H9 (cell line): ENCODE data around the gene TSPAN18. TPM values are rescaled to one million over a fixed set of nuclear protein-coding genes. Genes with fewer than 3 reads are reported as not detected.

Experiments used
- DNase-seq: peaks from one replicate; pipeline ENCODE4 v3.0.0-alpha.2; 2017
- H2AFZ ChIP-seq: one replicate; pipeline ENCODE4 v1.6.1; 2013; ENCODE audit warnings: mild to moderate bottlenecking, low read length, control low read depth, moderate library complexity
- H2AK5ac ChIP-seq: 2 replicates; pipeline ENCODE4 v1.6.1; 2013; ENCODE audit warnings: low read length, control low read depth, mixed read lengths; ENCODE audit not compliant: insufficient read length
- H2BK120ac ChIP-seq: one replicate; pipeline ENCODE4 v1.6.1; 2013; ENCODE audit warnings: low read depth, mild to moderate bottlenecking, low read length, control low read depth, inconsistent platforms; ENCODE audit not compliant: poor library complexity, severe bottlenecking
- H2BK12ac ChIP-seq: 2 replicates; pipeline ENCODE4 v1.6.1; 2013; ENCODE audit warnings: low read length, control low read depth, mixed read lengths, low read depth; ENCODE audit not compliant: insufficient read length
- H2BK15ac ChIP-seq: 2 replicates; pipeline ENCODE4 v1.6.1; 2013; ENCODE audit warnings: low read depth, low read length, control low read depth
- H2BK20ac ChIP-seq: one replicate; pipeline ENCODE4 v1.6.1; 2013; ENCODE audit warnings: low read depth, mild to moderate bottlenecking, low read length, control low read depth, inconsistent platforms; ENCODE audit not compliant: poor library complexity, severe bottlenecking
- H2BK5ac ChIP-seq: 2 replicates; pipeline ENCODE4 v1.6.1; 2013; ENCODE audit warnings: low read length, control low read depth, mixed read lengths; ENCODE audit not compliant: insufficient read length
- H3K14ac ChIP-seq: 2 replicates; pipeline ENCODE4 v1.6.1; 2013; ENCODE audit warnings: low read length, control low read depth; ENCODE audit not compliant: insufficient read depth
- H3K18ac ChIP-seq: 2 replicates; pipeline ENCODE4 v1.6.1; 2013; ENCODE audit warnings: low read depth, mild to moderate bottlenecking, mixed read lengths, low read length, control low read depth; ENCODE audit not compliant: insufficient read length
- H3K23ac ChIP-seq: 2 replicates; pipeline ENCODE4 v1.6.1; 2013; ENCODE audit warnings: low read length, control low read depth, mixed read lengths, low read depth; ENCODE audit not compliant: insufficient read length
- H3K23me2 ChIP-seq: 2 replicates; pipeline ENCODE4 v1.6.1; 2013; ENCODE audit warnings: low read depth, mild to moderate bottlenecking, mixed read lengths, low read length, control low read depth; ENCODE audit not compliant: insufficient read length, poor library complexity, severe bottlenecking
- H3K27ac ChIP-seq: 2 replicates; pipeline ENCODE4 v1.5.1; 2013; ENCODE audit warnings: low read length, control low read depth, mixed read lengths, low read depth; ENCODE audit not compliant: insufficient read length
- H3K27me3 ChIP-seq: 2 replicates; pipeline ENCODE4 v1.6.1; 2013; ENCODE audit warnings: low read length, control low read depth, inconsistent platforms; ENCODE audit not compliant: insufficient read depth
- H3K4ac ChIP-seq: 2 replicates; pipeline ENCODE4 v1.6.1; 2013; ENCODE audit warnings: low read depth, mild to moderate bottlenecking, control low read depth, inconsistent platforms, low read length, moderate library complexity
- H3K4me1 ChIP-seq: 2 replicates; pipeline ENCODE4 v1.6.1; 2013; ENCODE audit warnings: low read length, control low read depth, inconsistent platforms; ENCODE audit not compliant: insufficient read depth
- H3K4me2 ChIP-seq: 2 replicates; pipeline ENCODE4 v1.6.1; 2013; ENCODE audit warnings: low read length, control low read depth, mixed read lengths; ENCODE audit not compliant: insufficient read length, insufficient read depth
- H3K56ac ChIP-seq: 2 replicates; pipeline ENCODE4 v1.6.1; 2013; ENCODE audit warnings: low read depth, mild to moderate bottlenecking, mixed read lengths, low read length, control low read depth; ENCODE audit not compliant: insufficient read length
- H3K79me1 ChIP-seq: 2 replicates; pipeline ENCODE4 v1.6.1; 2013; ENCODE audit warnings: low read depth, mild to moderate bottlenecking, moderate library complexity, low read length, control low read depth, inconsistent platforms; ENCODE audit not compliant: insufficient read depth, poor library complexity, severe bottlenecking
- H3K79me2 ChIP-seq: 2 replicates; pipeline ENCODE4 v1.6.1; 2013; ENCODE audit warnings: low read length, control low read depth, inconsistent platforms; ENCODE audit not compliant: insufficient read depth
- H3K9ac ChIP-seq: 2 replicates; pipeline ENCODE4 v1.6.1; 2013; ENCODE audit warnings: low read length, control low read depth, mixed read lengths; ENCODE audit not compliant: insufficient read length; ENCODE audit errors: extremely low read depth
- H3K9me3 ChIP-seq: one replicate; pipeline ENCODE4 v1.6.1; 2013; ENCODE audit warnings: low read depth, low read length, inconsistent platforms; ENCODE audit not compliant: control insufficient read depth
- H3T11ph ChIP-seq: one replicate; pipeline ENCODE4 v1.6.1; 2013; ENCODE audit warnings: mild to moderate bottlenecking, low read length, control low read depth, inconsistent platforms
- H4K20me1 ChIP-seq: one replicate; pipeline ENCODE4 v1.6.1; 2013; ENCODE audit not compliant: control insufficient read depth, insufficient read length, insufficient read depth
- H4K5ac ChIP-seq: 2 replicates; pipeline ENCODE4 v1.6.1; 2013; ENCODE audit warnings: low read depth, mild to moderate bottlenecking, mixed read lengths, low read length, control low read depth; ENCODE audit not compliant: insufficient read length
- H4K8ac ChIP-seq: replicated peaks from 2 replicates; pipeline ENCODE4 v1.6.1; 2013; ENCODE audit warnings: low read length, control low read depth, mixed read lengths, low read depth; ENCODE audit not compliant: insufficient read length
- H4K91ac ChIP-seq: 2 replicates; pipeline ENCODE4 v1.6.1; 2013; ENCODE audit warnings: low read depth, mild to moderate bottlenecking, moderate library complexity, mixed read lengths, low read length, control low read depth; ENCODE audit not compliant: insufficient read length
- H3K27ac Mint-ChIP-seq, 3 experiments: 2 replicates in 2 of 3; 3 replicates in 1 of 3; pipeline ENCODE4 v1.8.0; 2020 to 2021; ENCODE audit warnings: mixed read lengths in 3 of 3, mild to moderate bottlenecking in 1 of 3, moderate library complexity in 1 of 3
- H3K27me3 Mint-ChIP-seq: 2 replicates; pipeline ENCODE4 v1.8.0; 2021; ENCODE audit warnings: low read depth, mild to moderate bottlenecking, moderate library complexity, mixed read lengths
- H3K36me3 Mint-ChIP-seq, 3 experiments: 2 replicates in 2 of 3; 3 replicates in 1 of 3; pipeline ENCODE4 v1.8.0; 2020 to 2021; ENCODE audit warnings: low read depth in 3 of 3, mixed read lengths in 3 of 3; ENCODE audit not compliant: insufficient read depth in 1 of 3
- H3K4me1 Mint-ChIP-seq, 2 experiments: 2 replicates each; pipeline ENCODE4 v1.8.0; 2020; ENCODE audit warnings: mixed read lengths in 2 of 2
- H3K4me3 Mint-ChIP-seq, 2 experiments: 2 replicates in 1 of 2; 3 replicates in 1 of 2; pipeline ENCODE4 v1.8.0; 2020 to 2021; ENCODE audit warnings: mild to moderate bottlenecking in 2 of 2, mixed read lengths in 2 of 2, moderate library complexity in 1 of 2
- H3K9me3 Mint-ChIP-seq, 2 experiments: 2 replicates in 1 of 2; 3 replicates in 1 of 2; pipeline ENCODE4 v1.8.0; 2020; ENCODE audit warnings: mild to moderate bottlenecking in 2 of 2, mixed read lengths in 2 of 2, moderate library complexity in 1 of 2
- CTCF ChIP-seq: fragments of 200-600 bp; sonication (generic); conservative IDR thresholded peaks from 3 replicates; pipeline ENCODE4 v1.8.0; 2021; ENCODE audit warnings: antibody characterized with exemption, mild to moderate bottlenecking
- WGBS: extraction: QIAGEN DNeasy Blood & Tissue Kit; methylation state at CpG from one replicate; pipeline ENCODE4 v1.1.7; 2013; ENCODE audit warnings: missing lambda C conversion rate, low lambda C conversion rate, mixed read lengths; ENCODE audit not compliant: insufficient read length; ENCODE audit errors: extremely low coverage; 5-methylcytosine and 5-hydroxymethylcytosine counted together
- total RNA-seq: library from RNA; stranded (reverse); gene quantifications from 2 replicates; pipeline ENCODE4 v1.2.1, GENCODE V29; 2021

Gene TSPAN18
- total RNA-seq, 1 experiment from 2014 or later: 25.3 TPM

GRCh38 chr11:44865866-44866272, 139.1 kb downstream of the TSPAN18 start:
- Mint-ChIP-seq H3K9me3 (no peaks in the 10 kb centered on the region), H3K27me3 (no peaks in the 10 kb centered on the region; the same call in 1 of the 2 replicates), H3K27ac (no peak overlapping the region), H3K36me3 (no peaks in the 10 kb centered on the region; a peak in 1 of 7 replicates), H3K4me1 (peaks cover 52 to 59% of the 10 kb centered on the region in 2 experiments), H3K4me3 (no peak overlapping the region)
- Histone ChIP-seq H3K27ac (no peak overlapping the region), H4K91ac (no peak overlapping the region), H4K5ac (no peak overlapping the region), H3K4ac (no peak overlapping the region), H3K79me1 (no peaks in the 10 kb centered on the region), H3K9me3 (no peaks in the 10 kb centered on the region), H4K20me1 (no peaks in the 10 kb centered on the region), H3K9ac (no peak overlapping the region), H2BK12ac (no peak overlapping the region), H4K8ac (no peak overlapping the region), H3T11ph (no peak overlapping the region), H3K4me2 (no peak overlapping the region), H2BK15ac (no peak overlapping the region), H2AK5ac (no peak overlapping the region), H2BK5ac (no peak overlapping the region), H3K23ac (no peak overlapping the region), H3K56ac (no peak overlapping the region), H3K23me2 (no peaks in the 10 kb centered on the region), H3K79me2 (no peaks in the 10 kb centered on the region), H3K18ac (peak overlapping the region; percentile 35), H3K27me3 (no peaks in the 10 kb centered on the region), H3K4me1 (peaks cover 8% of the 10 kb centered on the region), H2BK120ac (no peak overlapping the region), H2AFZ (no peak overlapping the region), H3K14ac (peak overlapping the region; percentile 24; the same call in 1 of the 2 replicates), H2BK20ac (no peak overlapping the region)
- DNase-seq: no peak
- TF ChIP-seq CTCF: no peak
- WGBS: no CpG with 5 or more reads among the region's 7 CpGs
